Spleen (tissue), 11 donors: Measurements from ENCODE around the gene ANO4. TPM values are rescaled to one million over a fixed set of nuclear protein-coding genes. Genes with fewer than 3 reads are reported as not detected.

Experiments
- DNase-seq: peaks from one replicate; pipeline ENCODE4 v3.0.0-alpha.2; 2020
- H3K27ac ChIP-seq, 8 donors: fragments of 200-600 bp; sonication (generic) in 7 of 8; 1 replicate in 4 of 8; 2 replicates in 4 of 8; pipeline versions ENCODE4 v1.5.0 to v1.8.0; 2016 to 2021; ENCODE audit warnings: inconsistent platforms in 4 of 8, mild to moderate bottlenecking in 4 of 8, moderate library complexity in 1 of 8
- H3K27me3 ChIP-seq, 7 donors: fragments of 200-600 bp; sonication (generic) in 6 of 7; replicated peaks in 1 of 7; 1 replicate in 4 of 7; 2 replicates in 3 of 7; pipeline versions ENCODE4 v1.5.0 to v1.8.0; 2016 to 2021; ENCODE audit warnings: inconsistent platforms in 3 of 7, mild to moderate bottlenecking in 1 of 7
- H3K36me3 ChIP-seq, 6 donors: fragments of 200-600 bp; sonication (generic) in 5 of 6; 1 replicate in 4 of 6; 2 replicates in 2 of 6; pipeline versions ENCODE4 v1.5.0 to v1.8.0; 2016 to 2021; ENCODE audit warnings: inconsistent platforms in 2 of 6
- H3K4me1 ChIP-seq, 6 donors: fragments of 200-600 bp; sonication (generic) in 5 of 6; 1 replicate in 3 of 6; 2 replicates in 3 of 6; pipeline versions ENCODE4 v1.5.0 to v1.8.0; 2016 to 2021; ENCODE audit warnings: inconsistent platforms in 3 of 6
- H3K4me3 ChIP-seq, 8 donors: fragments of 200-600 bp; sonication (generic) in 7 of 8; 1 replicate in 4 of 8; 2 replicates in 4 of 8; pipeline versions ENCODE4 v1.5.0 to v1.8.0; 2016 to 2021; ENCODE audit warnings: inconsistent platforms in 4 of 8, mild to moderate bottlenecking in 4 of 8, moderate library complexity in 2 of 8
- H3K9me3 ChIP-seq, 8 donors: fragments of 200-600 bp; sonication (generic) in 7 of 8; 1 replicate in 4 of 8; 2 replicates in 4 of 8; pipeline versions ENCODE4 v1.5.0 to v1.8.0; 2016 to 2021; ENCODE audit warnings: inconsistent platforms in 4 of 8
- POLR2A ChIP-seq, 3 donors: fragments of 450-650 bp; IDR thresholded peaks; one replicate each; pipeline ENCODE4 v1.5.1; 2017; ENCODE audit warnings: antibody characterized with exemption in 3 of 3, mild to moderate bottlenecking in 1 of 3
- POLR2AphosphoS5 ChIP-seq, 3 donors: sonication (generic); formaldehyde crosslinking; IDR thresholded peaks; one replicate each; pipeline ENCODE4 v1.5.1; 2017; ENCODE audit warnings: antibody characterized with exemption in 3 of 3
- WGBS, 5 donors: extraction: QIAGEN DNeasy Blood & Tissue Kit in 3 of 5; methylation state at CpG; one replicate each; pipeline versions ENCODE4 v1.1.5 to v1.1.7; 2013 to 2018; 5-methylcytosine and 5-hydroxymethylcytosine counted together
- intact Hi-C: fragments of 100-400 bp; cut with DNase I; formaldehyde crosslinking; loops from one replicate; pipeline ENCODE4 v1.15.0; 2023; ENCODE audit warnings: low total_unique reads
- polyA plus RNA-seq, 3 donors: library from polyadenylated mRNA; stranded (reverse); fragments of 200-250 nt; gene quantifications; one replicate each; pipeline ENCODE4 v1.2.1, GENCODE V29; 2013
- total RNA-seq, 7 donors: library from RNA; depleted of rRNA in 3 of 7; stranded (reverse); fragments of >200 nt in 3 of 7; fragmentation: NEBNext Ultra II Directional in 4 of 7; extraction: Animal tissue kit (Norgen Biotek cat#: 25700) in 4 of 7; gene quantifications; one replicate each; pipeline versions ENCODE4 v1.1.0 to v1.2.1, GENCODE V29; 2016 to 2021
- TF ChIP-seq, protein P1 (sequence below), 11 experiments: fragments of 200-600 bp in 7 of 11; fragments of 450-650 bp in 4 of 11; sonication (generic) in 4 of 11; IDR thresholded peaks in 8 of 11; conservative IDR thresholded peaks in 3 of 11; 1 replicate in 7 of 11; 2 replicates in 4 of 11; pipeline versions ENCODE4 v1.4.0 to v1.8.0; 2016 to 2021; ENCODE audit warnings: antibody characterized with exemption in 11 of 11, inconsistent platforms in 4 of 11, mild to moderate bottlenecking in 1 of 11
- donor health status: healthy with polysubstance abuse.
- donor health status: DM: no; HTN: no; CAD: no; lungs with moderate emphysema.
- donor health status: DM: no; HTN: no; CAD: no.
- donor health status: Bipolar disorder and iron deficiency.
- donor health status: healthy.
- donor health status: DM: no; HTN: no; CAD: no.
- donor health status: DM: yes; HTN: yes; CAD: no.

Gene ANO4
- total and polyA plus RNA-seq, 10 donors: 0.42 TPM; not detected in 9

GRCh38 chr12:101027816-101028215 lies 233.2 kb downstream of the ANO4 start:
- intact Hi-C loops: no loop called here
- H3K9me3 ChIP-seq: peaks cover 0 to 55% (median 30%) of the 10 kb centered on the region in 8 donors
- no peak for DNase-seq

DNA sequence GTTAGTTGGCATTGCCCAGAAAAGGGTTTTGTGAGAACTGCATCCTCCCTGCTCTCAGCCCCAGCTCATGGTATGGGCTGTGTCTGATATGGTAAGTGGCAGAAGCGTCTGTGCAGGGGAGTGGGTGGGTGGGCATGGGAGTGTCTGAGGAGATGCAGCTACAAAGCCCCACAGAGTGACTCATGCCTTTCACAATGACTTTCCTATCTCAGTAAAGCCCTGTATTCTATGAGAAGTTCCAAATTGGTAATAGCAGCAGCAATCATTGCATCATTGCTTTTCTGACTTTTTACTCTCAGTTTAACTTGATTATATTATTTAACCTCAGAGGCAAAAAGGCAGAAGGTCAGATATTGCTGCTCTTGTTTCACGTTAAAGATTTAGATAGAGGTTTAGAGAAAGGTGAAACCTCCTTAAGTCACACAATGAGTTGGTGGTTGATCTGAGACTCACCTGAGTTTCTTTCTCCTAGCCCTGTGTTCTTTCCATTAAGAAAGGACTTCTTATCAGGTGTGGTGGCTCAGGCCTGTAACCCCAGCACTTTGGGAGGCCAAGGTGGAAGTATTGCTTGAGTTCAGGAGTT lies 243.8 kb downstream of the ANO4 start:
- Histone ChIP-seq H3K36me3 (no peaks in the 10 kb centered on the region), H3K4me1 (no peaks in the 10 kb centered on the region), H3K27me3 (no peaks in the 10 kb centered on the region), H3K4me3 (no peak overlapping the region), H3K27ac (no peak overlapping the region), H3K9me3 (peaks cover 0 to 11% (median 3%) of the 10 kb centered on the region in 8 donors)
- no peak for DNase-seq
- no peak for TF ChIP-seq POLR2A (IDR thresholded peaks at IDR 0.05)
- TF ChIP-seq, protein P1, sequence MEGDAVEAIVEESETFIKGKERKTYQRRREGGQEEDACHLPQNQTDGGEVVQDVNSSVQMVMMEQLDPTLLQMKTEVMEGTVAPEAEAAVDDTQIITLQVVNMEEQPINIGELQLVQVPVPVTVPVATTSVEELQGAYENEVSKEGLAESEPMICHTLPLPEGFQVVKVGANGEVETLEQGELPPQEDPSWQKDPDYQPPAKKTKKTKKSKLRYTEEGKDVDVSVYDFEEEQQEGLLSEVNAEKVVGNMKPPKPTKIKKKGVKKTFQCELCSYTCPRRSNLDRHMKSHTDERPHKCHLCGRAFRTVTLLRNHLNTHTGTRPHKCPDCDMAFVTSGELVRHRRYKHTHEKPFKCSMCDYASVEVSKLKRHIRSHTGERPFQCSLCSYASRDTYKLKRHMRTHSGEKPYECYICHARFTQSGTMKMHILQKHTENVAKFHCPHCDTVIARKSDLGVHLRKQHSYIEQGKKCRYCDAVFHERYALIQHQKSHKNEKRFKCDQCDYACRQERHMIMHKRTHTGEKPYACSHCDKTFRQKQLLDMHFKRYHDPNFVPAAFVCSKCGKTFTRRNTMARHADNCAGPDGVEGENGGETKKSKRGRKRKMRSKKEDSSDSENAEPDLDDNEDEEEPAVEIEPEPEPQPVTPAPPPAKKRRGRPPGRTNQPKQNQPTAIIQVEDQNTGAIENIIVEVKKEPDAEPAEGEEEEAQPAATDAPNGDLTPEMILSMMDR (IDR thresholded peaks at IDR 0.05 in 8 of 11, conservative IDR thresholded peaks at IDR 0.05 in 3 of 11): no peak
- TF ChIP-seq POLR2AphosphoS5 (IDR thresholded peaks at IDR 0.05): no peak
- intact Hi-C loops: no loop called here
- 40 to 71% (median 53%) methylated on average over 2 of the region's 2 CpGs for WGBS, 5 donors

More at GRCh38 chr12:101027816-101028215, 233.2 kb downstream of the ANO4 start:
- Histone ChIP-seq H3K4me3 (no peak overlapping the region), H3K36me3 (no peaks in the 10 kb centered on the region), H3K27me3 (no peaks in the 10 kb centered on the region), H3K27ac (no peak overlapping the region), H3K4me1 (no peaks in the 10 kb centered on the region)
- TF ChIP-seq POLR2AphosphoS5 (IDR thresholded peaks at IDR 0.05) (no peak), POLR2A (IDR thresholded peaks at IDR 0.05) (no peak)
- TF ChIP-seq, protein P1 (IDR thresholded peaks at IDR 0.05 in 8 of 11, conservative IDR thresholded peaks at IDR 0.05 in 3 of 11): no peak
- 84 to 93% (median 87%) methylated on average over 4 of the region's 4 CpGs for WGBS, 5 donors

GRCh38 chr12:101039848-101040531 lies 245.4 kb downstream of the ANO4 start:
- WGBS, 5 donors: 82 to 91% (median 87%) methylated on average over 6 of the region's 6 CpGs
- H3K27me3 ChIP-seq: no peaks in the 10 kb centered on the region
- intact Hi-C loops: no loop called here
- no peak overlapping the region for H3K27ac ChIP-seq
- no peaks in the 10 kb centered on the region for H3K36me3 ChIP-seq
- no peak overlapping the region for H3K4me3 ChIP-seq
- TF ChIP-seq POLR2A (IDR thresholded peaks at IDR 0.05): no peak
- no peak for TF ChIP-seq POLR2AphosphoS5 (IDR thresholded peaks at IDR 0.05)
- TF ChIP-seq, protein P1 (IDR thresholded peaks at IDR 0.05 in 8 of 11, conservative IDR thresholded peaks at IDR 0.05 in 3 of 11): no peak
- no peaks in the 10 kb centered on the region for H3K9me3 ChIP-seq
- DNase-seq: no peak
- H3K4me1 ChIP-seq: no peaks in the 10 kb centered on the region

- Histone ChIP-seq H3K36me3 (no peaks in the 10 kb centered on the region), H3K4me1 (no peaks in the 10 kb centered on the region), H3K9me3 (no peaks in the 10 kb centered on the region), H3K4me3 (no peak overlapping the region), H3K27ac (no peak overlapping the region), H3K27me3 (no peaks in the 10 kb centered on the region)
- intact Hi-C loops: no loop called here
- no peak for DNase-seq
- no peak for TF ChIP-seq POLR2AphosphoS5 (IDR thresholded peaks at IDR 0.05)
- TF ChIP-seq, protein P1 (IDR thresholded peaks at IDR 0.05 in 8 of 11, conservative IDR thresholded peaks at IDR 0.05 in 3 of 11): no peak
- no peak for TF ChIP-seq POLR2A (IDR thresholded peaks at IDR 0.05)
Measured at GRCh38 chr12:101040936-101041335, 246.4 kb downstream of the ANO4 start.
